Stimulated activated CD4-positive, alpha-beta T cell treated with anti-CD3 and anti-CD28 coated beads, Interleukin-4, amount 100 ng/mL, for 1 hour (primary cell): ENCODE results near the gene WDR35.
A peak's percentile ranks its signal among the peaks of the same experiment; 100 is the strongest.
"Not testable (repeated sequence)": the region's sequence is repeated elsewhere in the genome, so short reads cannot be mapped to it uniquely, and the experiment has no call there.

Experiments
- DNase-seq: peaks from one replicate; pipeline ENCODE4 v3.0.0-alpha.2; 2020

The WDR35 gene

DNA sequence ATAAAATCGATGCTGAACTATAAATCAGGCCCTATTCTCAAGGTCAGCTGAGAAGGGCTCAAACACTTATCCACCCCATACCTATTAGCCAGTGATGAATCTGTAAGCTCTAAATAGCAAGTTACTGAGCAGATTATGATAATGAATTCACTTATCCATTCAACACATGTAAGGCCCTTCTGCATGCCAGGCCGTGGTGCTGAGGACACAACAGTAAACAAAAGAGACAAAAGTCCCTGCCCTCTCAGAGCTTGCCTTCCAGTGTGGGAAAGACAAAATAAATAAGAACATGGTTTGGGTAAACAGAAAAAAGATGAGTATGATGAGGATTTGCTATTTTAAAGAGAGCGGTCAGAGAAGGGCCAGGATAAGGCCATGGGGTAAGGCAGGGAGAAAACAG is 99.8 kb downstream of the WDR35 start:
- DNase-seq, result no peak

- no peak for DNase-seq
These were observed 101.1 kb downstream of the WDR35 start for GRCh38 chr2:19888831-19889230.

GRCh38 chr2:19887510-19887909 is 102.4 kb downstream of the WDR35 start:
- no peak for DNase-seq

DNA sequence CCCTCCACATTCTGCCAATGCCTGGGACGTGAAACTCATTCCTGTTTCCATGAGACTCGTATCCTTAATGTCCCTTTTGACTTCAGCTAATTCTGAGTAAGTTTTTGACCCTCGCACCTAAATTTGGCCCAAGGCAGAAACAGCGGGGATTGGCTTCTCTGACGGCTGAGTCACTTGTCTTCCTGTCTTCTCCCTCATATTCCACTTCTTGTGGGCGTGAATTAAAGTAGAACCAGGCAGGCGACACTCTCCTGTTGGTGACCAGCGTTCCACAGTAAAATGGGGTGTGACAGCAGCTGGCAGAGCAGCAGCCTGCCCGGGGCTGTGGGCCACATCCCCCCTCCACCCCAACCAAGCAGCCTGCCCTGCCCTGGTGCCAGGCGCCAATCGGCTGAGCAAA is 103.6 kb downstream of the WDR35 start:
- DNase-seq, result no peak

GRCh38 chr2:19885791-19886190 is 104.1 kb downstream of the WDR35 start:
- DNase-seq, result no peak

DNA sequence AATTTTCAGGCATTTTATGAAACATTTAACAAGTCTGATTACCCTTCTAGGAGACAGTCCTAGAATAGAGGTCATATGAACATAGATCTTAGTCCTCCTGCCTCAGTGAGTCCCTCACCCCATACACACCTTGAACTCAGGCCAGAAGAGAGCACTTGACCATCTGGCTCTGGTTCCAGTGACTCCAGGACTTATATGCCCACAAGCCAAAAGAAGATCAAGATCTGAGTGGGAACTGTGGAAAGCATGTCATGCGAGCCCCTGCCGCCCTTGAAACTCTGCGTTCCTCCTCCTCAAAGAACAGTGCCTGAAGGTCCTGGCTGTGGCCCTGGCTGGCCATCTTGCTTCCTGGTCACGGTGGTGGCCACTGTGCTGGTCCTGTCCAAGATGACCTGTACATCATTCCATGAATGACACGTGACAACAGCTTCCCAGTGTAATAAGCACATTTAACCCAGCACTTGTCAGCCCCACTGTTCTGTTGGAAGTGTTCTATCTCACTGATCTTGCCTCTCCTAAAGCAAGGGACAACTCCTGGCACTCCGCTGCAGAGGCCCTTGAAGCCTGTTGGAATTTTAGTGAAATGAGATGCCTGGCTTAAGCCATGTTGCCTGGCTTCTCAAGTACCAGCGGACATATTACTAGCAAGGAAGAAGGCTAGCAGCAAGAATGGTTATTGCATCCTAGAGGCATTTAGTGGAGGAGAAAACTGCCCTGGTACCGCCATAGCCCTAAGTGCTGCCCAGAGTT is 105.8 kb downstream of the WDR35 start:
- DNase-seq, result no peak

GRCh38 chr2:19883486-19883885 is 106.4 kb downstream of the WDR35 start:
- no peak for DNase-seq

DNA sequence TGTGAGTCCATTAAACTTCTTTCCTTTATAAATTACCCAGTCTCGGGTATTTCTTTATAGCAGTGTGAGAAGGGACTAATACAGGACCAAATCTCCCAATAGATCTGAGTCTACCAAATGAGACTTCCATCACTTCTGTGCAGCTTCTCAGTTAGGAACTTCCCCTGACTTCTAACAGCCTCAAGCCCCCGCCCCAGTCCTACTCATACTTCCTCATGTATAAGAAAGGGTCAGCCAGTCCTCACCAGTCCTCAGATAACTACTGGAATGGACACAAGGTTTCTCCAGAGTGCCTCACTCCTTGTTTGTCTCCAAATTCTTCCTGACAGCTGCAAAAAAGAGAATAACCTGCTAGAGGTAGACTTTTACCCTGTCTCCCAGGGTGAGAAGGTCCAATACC is 107.6 kb downstream of the WDR35 start:
- DNase-seq, result no peak

DNA sequence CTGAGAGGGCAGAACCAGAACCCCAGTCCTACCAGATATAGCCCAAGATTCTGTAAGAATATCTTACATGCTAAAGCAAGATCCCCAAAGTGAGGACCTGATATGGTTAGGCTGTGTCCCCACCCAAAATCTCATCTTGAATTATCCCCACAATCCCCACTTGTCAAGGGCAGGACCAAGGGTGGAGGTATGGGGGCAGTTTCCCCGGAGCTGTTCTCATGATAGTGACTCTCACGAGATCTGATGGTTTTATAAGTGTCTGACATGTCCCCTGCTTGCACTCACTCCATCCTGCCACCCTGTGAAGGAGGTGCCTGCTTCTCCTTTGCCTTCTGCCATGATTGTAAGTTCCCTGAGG is 108.0 kb downstream of the WDR35 start:
- DNase-seq, result no peak

- DNase-seq, result no peak
These were observed 108.5 kb downstream of the WDR35 start for GRCh38 chr2:19881221-19881907.

DNA sequence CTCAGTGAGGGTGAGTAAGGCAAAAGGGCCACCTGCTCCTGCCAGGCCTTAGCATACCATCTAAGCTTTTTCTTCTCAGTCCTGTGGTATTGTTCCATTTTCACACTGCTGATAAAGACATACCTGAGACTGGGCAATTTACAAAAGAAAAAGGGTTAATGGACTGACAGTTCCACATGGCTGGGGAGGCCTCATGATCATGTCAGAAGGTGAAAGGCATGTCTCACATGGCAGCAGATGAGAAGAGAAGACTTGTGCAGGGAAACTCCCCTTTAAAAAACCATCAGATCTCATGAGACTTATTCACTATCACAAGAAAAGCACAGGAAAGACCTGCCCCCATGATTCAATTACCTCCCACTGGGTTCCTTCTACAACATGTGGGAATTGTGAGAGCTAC is 109.7 kb downstream of the WDR35 start:
- DNase-seq, result not testable (repeated sequence)

GRCh38 chr2:19879120-19879519 is 110.8 kb downstream of the WDR35 start:
- DNase-seq, result no peak

GRCh38 chr2:19878268-19879046 is 111.4 kb downstream of the WDR35 start:
- DNase-seq, result no peak

- no peak for DNase-seq
These were observed 113.2 kb downstream of the WDR35 start for GRCh38 chr2:19876751-19877150.

- no peak for DNase-seq
These were observed 114.6 kb downstream of the WDR35 start for GRCh38 chr2:19875280-19875679.

DNA sequence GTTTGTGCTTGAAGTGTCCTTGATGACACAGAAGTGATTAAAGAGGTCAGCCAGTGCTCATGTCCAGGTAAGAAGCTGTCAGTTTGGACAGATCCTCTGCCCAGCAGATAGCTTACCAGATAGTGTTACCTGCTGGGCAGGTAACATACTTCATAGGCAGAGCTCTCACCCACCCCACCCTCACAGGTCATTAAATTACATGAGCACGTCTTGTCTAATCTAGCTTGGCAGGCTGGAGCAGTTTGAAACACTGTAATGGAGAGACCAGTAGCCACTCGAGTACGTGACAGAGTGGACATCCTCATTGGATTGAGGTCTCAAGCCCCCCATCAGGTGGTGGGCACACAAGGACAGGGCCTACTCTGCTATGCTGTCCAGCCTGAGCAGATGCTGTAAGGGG is 115.2 kb downstream of the WDR35 start:
- no peak for DNase-seq

DNA sequence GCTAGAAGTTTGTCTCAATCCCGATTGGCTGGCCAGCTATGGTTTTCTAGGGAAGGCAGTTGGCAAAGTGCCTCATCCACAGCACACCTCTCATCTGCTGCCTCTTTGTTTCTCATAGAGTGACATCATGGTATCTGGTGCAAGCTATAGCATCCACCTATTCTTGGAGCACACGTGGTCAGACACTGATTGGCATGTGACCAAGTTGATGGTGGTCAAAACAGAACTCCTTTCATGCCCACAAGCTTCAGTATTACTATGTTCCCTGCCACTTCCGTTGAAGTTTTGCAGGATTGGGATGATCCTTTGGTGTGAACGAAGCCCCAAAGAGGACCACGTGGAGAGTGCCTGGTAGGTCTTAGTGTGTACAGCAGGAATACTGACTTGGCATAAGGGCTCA is 116.9 kb downstream of the WDR35 start:
- no peak for DNase-seq

DNA sequence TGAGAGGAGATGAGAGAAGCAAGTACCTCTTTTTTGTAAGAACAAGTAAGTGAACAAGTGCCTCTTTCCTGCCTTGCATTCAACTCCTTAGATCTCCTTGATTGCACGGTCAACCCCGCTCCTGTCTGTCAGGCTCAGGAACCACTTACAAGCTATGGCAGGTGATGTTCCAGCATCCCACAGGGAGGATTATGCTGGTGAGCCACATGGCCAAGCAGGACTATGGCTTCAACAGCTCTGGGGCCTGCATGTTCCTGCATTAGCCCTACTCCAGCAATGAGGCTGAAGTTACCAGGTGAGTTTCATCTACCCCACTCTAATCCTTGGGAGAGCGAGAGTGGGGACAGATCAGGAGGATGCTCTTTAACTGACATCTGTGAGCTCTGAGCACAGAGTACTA is 117.6 kb downstream of the WDR35 start:
- no peak for DNase-seq

DNA sequence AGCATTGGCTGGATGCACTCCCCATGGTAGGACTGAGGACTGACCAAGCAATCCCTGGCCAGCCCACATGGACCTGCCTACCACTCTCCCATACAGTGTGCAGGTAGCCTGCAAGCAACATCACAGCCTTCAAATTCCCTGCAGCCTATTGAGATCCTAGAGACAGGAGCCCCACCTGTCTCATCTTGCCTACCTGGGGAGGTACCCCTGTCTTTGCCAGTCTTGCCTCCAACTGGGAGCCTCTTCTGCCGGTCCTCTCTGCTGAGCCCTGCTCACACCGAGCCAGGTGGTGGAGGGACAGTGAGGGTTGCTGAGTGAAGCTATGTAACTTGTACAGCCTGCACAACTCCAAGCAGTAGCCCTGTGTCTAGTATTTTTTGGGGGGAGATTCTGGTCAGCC is 118.1 kb downstream of the WDR35 start:
- no peak for DNase-seq

- no peak for DNase-seq
These were observed 119.1 kb downstream of the WDR35 start for GRCh38 chr2:19870792-19871191.

- peak; percentile 69 for DNase-seq
These were observed 121.0 kb downstream of the WDR35 start for GRCh38 chr2:19868701-19869580.

DNA sequence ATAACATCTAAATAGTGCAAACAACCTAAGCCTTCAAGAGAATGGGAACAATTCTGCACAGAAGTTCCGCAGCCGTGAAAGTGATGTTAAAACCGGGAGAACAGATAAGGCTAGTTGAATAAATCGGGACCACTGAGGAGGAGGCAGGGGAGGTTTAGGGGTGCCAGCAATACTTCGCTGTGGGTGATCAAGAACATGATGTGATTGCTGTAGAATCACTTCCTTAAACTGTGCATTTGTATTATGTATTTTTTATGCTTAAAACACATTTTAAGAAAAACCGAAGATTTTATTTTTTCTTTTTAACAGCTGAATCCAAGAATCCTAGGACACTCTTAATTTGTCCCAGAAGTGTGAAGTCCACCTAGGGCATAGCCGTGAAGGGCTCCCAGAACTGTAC is 121.7 kb downstream of the WDR35 start:
- DNase-seq, result no peak

DNA sequence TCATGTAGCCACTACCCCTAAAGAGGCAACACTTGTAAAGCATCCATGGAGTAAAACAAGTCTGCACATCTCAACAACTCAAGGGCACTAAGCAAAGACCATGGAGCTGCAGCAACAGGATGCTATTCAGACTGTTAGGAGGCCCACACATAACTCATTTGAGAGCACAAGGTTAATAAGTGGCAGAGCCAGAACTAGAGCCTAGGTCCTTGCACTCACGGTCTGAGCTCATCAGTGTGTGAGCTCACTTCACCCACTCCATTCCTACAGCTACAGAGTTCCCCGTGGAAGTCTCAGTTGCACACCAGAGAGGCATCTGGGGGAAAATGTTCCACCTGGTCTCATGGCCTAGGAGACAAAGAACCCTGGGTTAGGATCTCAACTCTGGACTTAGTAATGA is 123.1 kb downstream of the WDR35 start:
- DNase-seq, result no peak
